CD8-positive, alpha-beta memory T cell (primary cell): ENCODE measurements around the gene CCDC85C. TPM values are rescaled to one million over a fixed set of nuclear protein-coding genes. Genes with fewer than 3 reads are reported as not detected.
A peak's percentile ranks its signal among the peaks of the same experiment; 100 is the strongest.

Experiments
- CTCF ChIA-PET: fragments of 350-600 bp; sonication (Branson Sonifier 250); formaldehyde crosslinking; loops from one replicate; lab custom pipeline; 2021; ENCODE audit warnings: antibody characterized with exemption; lab: Charles Lee
- POLR2A ChIA-PET: fragments of 350-600 bp; sonication (Branson Sonifier 250); formaldehyde crosslinking; loops from one replicate; lab custom pipeline; 2021; ENCODE audit warnings: antibody characterized with exemption; lab: Charles Lee
- DNase-seq, 5 donors: peaks; one replicate each; pipeline versions ENCODE4 v3.0.0 to v3.0.0-alpha.2; 2020 to 2022; ENCODE audit warnings: mixed read lengths in 1 of 5
- H3K27ac ChIP-seq: one replicate; pipeline ENCODE4 v1.7.0; 2013; ENCODE audit warnings: low read depth, mild to moderate bottlenecking, low read length, moderate library complexity
- H3K27me3 ChIP-seq: 2 replicates; pipeline ENCODE4 v1.7.0; 2013; ENCODE audit warnings: low read length, mild to moderate bottlenecking; ENCODE audit not compliant: insufficient read depth, poor library complexity, severe bottlenecking
- H3K36me3 ChIP-seq: 2 replicates; pipeline ENCODE4 v1.7.0; 2013; ENCODE audit warnings: mild to moderate bottlenecking, low read length, moderate library complexity; ENCODE audit not compliant: insufficient read depth
- H3K4me1 ChIP-seq: 2 replicates; pipeline ENCODE4 v1.7.0; 2013; ENCODE audit warnings: mild to moderate bottlenecking, low read length, moderate library complexity; ENCODE audit not compliant: insufficient read depth
- H3K4me3 ChIP-seq: 2 replicates; pipeline ENCODE4 v1.7.0; 2013; ENCODE audit warnings: mild to moderate bottlenecking, low read length
- H3K9me3 ChIP-seq: 2 replicates; pipeline ENCODE4 v1.7.0; 2013; ENCODE audit warnings: mild to moderate bottlenecking, low read length
- H3K27ac Mint-ChIP-seq, 8 donors: one replicate each; pipeline ENCODE4 v1.8.0; 2020 to 2021; ENCODE audit warnings: mixed read lengths in 8 of 8, mild to moderate bottlenecking in 6 of 8, inconsistent platforms in 3 of 8, moderate library complexity in 3 of 8
- H3K27me3 Mint-ChIP-seq, 2 donors: one replicate each; pipeline ENCODE4 v1.8.0; 2020 to 2021; ENCODE audit warnings: mixed read lengths in 2 of 2, mild to moderate bottlenecking in 1 of 2, moderate library complexity in 1 of 2
- H3K36me3 Mint-ChIP-seq, 3 donors: one replicate each; pipeline ENCODE4 v1.8.0; 2020 to 2021; ENCODE audit warnings: mixed read lengths in 3 of 3, inconsistent platforms in 1 of 3, mild to moderate bottlenecking in 1 of 3
- H3K4me1 Mint-ChIP-seq, 3 donors: one replicate each; pipeline ENCODE4 v1.8.0; 2020 to 2021; ENCODE audit warnings: mixed read lengths in 3 of 3, inconsistent platforms in 1 of 3, mild to moderate bottlenecking in 1 of 3
- H3K4me3 Mint-ChIP-seq, 7 donors: one replicate each; pipeline ENCODE4 v1.8.0; 2020 to 2021; ENCODE audit warnings: mixed read lengths in 7 of 7, mild to moderate bottlenecking in 6 of 7, moderate library complexity in 4 of 7, inconsistent platforms in 2 of 7
- H3K9me3 Mint-ChIP-seq, 5 donors: one replicate each; pipeline ENCODE4 v1.8.0; 2020 to 2022; ENCODE audit warnings: mixed read lengths in 5 of 5, mild to moderate bottlenecking in 3 of 5, moderate library complexity in 2 of 5, inconsistent platforms in 1 of 5
- polyA plus RNA-seq: library from polyadenylated mRNA; unstranded; fragments of 300-500 nt; fragmentation: Illumina TruSeq; gene quantifications from one replicate; pipeline ENCODE4 v1.2.3, GENCODE V29; 2021
- total RNA-seq, 2 experiments: library from RNA; stranded (reverse); gene quantifications; one replicate each; pipeline ENCODE4 v1.2.3, GENCODE V29; 2021

Gene CCDC85C
- total and polyA plus RNA-seq, 3 experiments from 2014 or later: 1.2 to 5.3 (median 4.2) TPM

DNA sequence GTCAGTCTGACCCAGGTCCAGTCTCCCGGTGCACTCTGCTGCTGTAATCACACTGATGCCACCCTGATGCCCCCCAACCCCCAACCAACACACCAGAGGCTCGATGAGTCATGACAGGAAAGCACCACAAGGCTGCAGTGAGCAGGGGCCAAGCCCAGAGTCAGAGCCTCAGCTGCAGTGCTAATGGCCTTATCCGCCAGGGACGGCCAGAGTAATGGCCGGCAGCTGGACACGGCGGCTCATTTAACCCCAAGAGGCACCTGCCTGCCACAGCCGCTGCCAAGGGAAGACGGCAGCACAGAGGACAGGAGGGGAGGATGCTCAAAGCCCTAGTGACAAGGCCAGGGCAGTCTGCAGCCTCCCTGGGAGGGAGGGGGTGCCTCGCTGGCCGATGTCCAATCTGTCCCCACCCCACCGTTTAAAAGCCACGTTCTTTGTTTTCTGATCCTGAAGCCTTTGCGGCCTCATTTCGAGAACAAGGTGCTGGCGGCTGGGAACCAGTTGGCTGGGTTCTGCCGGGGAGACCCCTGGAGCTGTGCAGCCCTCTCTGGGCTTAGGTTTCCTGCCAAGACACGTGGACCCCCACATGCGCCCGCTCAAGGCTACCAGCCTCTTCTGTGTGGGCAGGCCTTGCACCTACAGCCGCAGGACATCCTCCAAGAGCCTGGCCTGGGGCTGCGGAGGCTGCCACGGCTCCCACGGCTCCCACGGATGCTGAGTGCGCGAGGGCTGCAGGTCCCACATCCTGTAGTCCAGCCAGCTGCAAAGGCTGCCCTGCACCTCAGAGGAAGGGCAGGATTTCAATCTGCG, 13.1 kb downstream of the CCDC85C start:
- Mint-ChIP-seq H3K36me3 (peaks cover 0 to 1% (median 0%) of the 10 kb centered on the region in 3 donors), H3K27ac (no peak overlapping the region), H3K9me3 (no peaks in the 10 kb centered on the region), H3K4me1 (peaks cover 12 to 37% (median 13%) of the 10 kb centered on the region in 3 donors), H3K27me3 (peaks cover 0 to 3% of the 10 kb centered on the region in 2 donors), H3K4me3 (no peak overlapping the region)
- Histone ChIP-seq H3K4me3 (no peak overlapping the region), H3K36me3 (no peaks in the 10 kb centered on the region), H3K27ac (no peak overlapping the region), H3K9me3 (no peaks in the 10 kb centered on the region), H3K27me3 (no peaks in the 10 kb centered on the region), H3K4me1 (peaks cover 14% of the 10 kb centered on the region)
- ChIA-PET CTCF (interaction anchor here (1.2 kb wide), 1 partner anchor 14 kb away, joined by 3 read pairs; no protein-coding TSS in a partner anchor), POLR2A (no interaction called here)
- DNase-seq: no peak

- CTCF ChIA-PET: no interaction called here
Observed at GRCh38 chr14:99589651-99590530, 14.1 kb downstream of the CCDC85C start.

GRCh38 chr14:99589031-99589441, 15.0 kb downstream of the CCDC85C start:
- H3K27ac ChIP-seq: no peak overlapping the region
- no peak overlapping the region for H3K4me3 ChIP-seq
- H3K9me3 ChIP-seq: no peaks in the 10 kb centered on the region
- Mint-ChIP-seq H3K27me3 (peaks cover 0 to 3% of the 10 kb centered on the region in 2 donors), H3K4me1 (peaks cover 0 to 23% (median 6%) of the 10 kb centered on the region in 3 donors), H3K4me3 (peak overlapping the region in 1 of 7 donors; percentile 82), H3K9me3 (no peaks in the 10 kb centered on the region), H3K36me3 (no peaks in the 10 kb centered on the region), H3K27ac (no peak overlapping the region)
- no peaks in the 10 kb centered on the region for H3K4me1 ChIP-seq
- DNase-seq: no peak
- H3K27me3 ChIP-seq: no peaks in the 10 kb centered on the region
- no peaks in the 10 kb centered on the region for H3K36me3 ChIP-seq
- ChIA-PET POLR2A (no interaction called here), CTCF (no interaction called here)

More at GRCh38 chr14:99589651-99590530, 14.1 kb downstream of the CCDC85C start:
- Mint-ChIP-seq H3K27me3 (peaks cover 0 to 3% of the 10 kb centered on the region in 2 donors), H3K36me3 (no peaks in the 10 kb centered on the region), H3K4me3 (no peak overlapping the region), H3K27ac (no peak overlapping the region), H3K4me1 (peaks cover 4 to 31% (median 11%) of the 10 kb centered on the region in 3 donors), H3K9me3 (no peaks in the 10 kb centered on the region)
- no peak for DNase-seq
- POLR2A ChIA-PET: no interaction called here
- H3K27ac ChIP-seq: no peak overlapping the region
- no peaks in the 10 kb centered on the region for H3K36me3 ChIP-seq
- H3K4me1 ChIP-seq: peaks cover 6% of the 10 kb centered on the region
- H3K27me3 ChIP-seq: no peaks in the 10 kb centered on the region
- H3K9me3 ChIP-seq: no peaks in the 10 kb centered on the region
- H3K4me3 ChIP-seq: no peak overlapping the region

GRCh38 chr14:99587460-99588278, 16.3 kb downstream of the CCDC85C start:
- CTCF ChIA-PET: no interaction called here
- Histone ChIP-seq H3K9me3 (no peaks in the 10 kb centered on the region), H3K4me1 (no peaks in the 10 kb centered on the region), H3K27ac (no peak overlapping the region), H3K27me3 (no peaks in the 10 kb centered on the region), H3K4me3 (no peak overlapping the region), H3K36me3 (no peaks in the 10 kb centered on the region)
- H3K36me3 Mint-ChIP-seq: no peaks in the 10 kb centered on the region
- H3K4me1 Mint-ChIP-seq: peaks cover 0 to 21% (median 6%) of the 10 kb centered on the region in 3 donors
- H3K4me3 Mint-ChIP-seq: no peak overlapping the region
- peak overlapping the region in 1 of 8 donors; percentile 36 for H3K27ac Mint-ChIP-seq
- POLR2A ChIA-PET: interaction anchor here (0.6 kb wide), 1 partner anchor 1670 kb away, joined by 3 read pairs; no protein-coding TSS in a partner anchor
- no peak for DNase-seq
- H3K27me3 Mint-ChIP-seq: peaks cover 0 to 3% of the 10 kb centered on the region in 2 donors
- H3K9me3 Mint-ChIP-seq: no peaks in the 10 kb centered on the region

DNA sequence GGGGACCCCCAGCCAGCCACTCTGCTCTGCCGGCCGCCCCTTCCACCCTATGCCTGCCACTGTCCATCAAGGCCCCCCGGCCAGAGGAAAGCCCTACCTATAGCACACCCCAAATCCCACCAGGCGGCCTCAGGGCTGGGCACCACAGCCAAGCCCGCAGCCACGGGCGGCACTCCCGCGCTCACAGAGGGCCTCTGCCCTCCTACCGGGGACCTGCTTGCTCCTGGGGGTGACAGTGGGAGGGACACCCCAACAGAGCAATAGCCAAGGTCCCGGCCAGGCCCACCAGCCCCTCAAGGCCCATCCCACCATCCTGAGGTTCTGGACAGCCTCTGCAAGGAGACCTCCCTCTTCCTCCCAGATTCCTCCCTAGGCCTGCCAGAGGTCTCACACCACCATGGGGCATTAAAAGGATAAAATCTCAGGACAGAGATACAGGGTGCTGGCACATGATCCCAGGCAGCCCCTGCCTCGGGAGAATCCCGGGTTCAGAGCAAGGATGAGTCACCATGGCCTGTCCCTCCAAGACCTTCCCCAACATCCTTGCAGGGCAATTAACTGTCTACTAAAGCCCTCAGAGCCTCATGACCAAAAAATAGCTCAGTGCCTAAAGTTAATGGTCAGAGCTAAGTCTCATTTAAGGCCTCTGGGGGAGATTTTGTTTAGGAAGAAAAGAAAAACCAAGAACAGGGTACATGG, 17.1 kb downstream of the CCDC85C start:
- H3K36me3 Mint-ChIP-seq: no peaks in the 10 kb centered on the region
- peaks cover 0 to 19% (median 6%) of the 10 kb centered on the region in 3 donors for H3K4me1 Mint-ChIP-seq
- H3K4me1 ChIP-seq: no peaks in the 10 kb centered on the region
- H3K27me3 ChIP-seq: no peaks in the 10 kb centered on the region
- no peaks in the 10 kb centered on the region for H3K27me3 Mint-ChIP-seq
- no peaks in the 10 kb centered on the region for H3K36me3 ChIP-seq
- ChIA-PET CTCF (no interaction called here), POLR2A (interaction anchor here (0.6 kb wide), 1 partner anchor 1669 kb away, joined by 3 read pairs; no protein-coding TSS in a partner anchor)
- no peaks in the 10 kb centered on the region for H3K9me3 Mint-ChIP-seq
- no peak overlapping the region for H3K4me3 ChIP-seq
- no peak for DNase-seq
- no peak overlapping the region for H3K27ac Mint-ChIP-seq
- H3K27ac ChIP-seq: no peak overlapping the region
- no peaks in the 10 kb centered on the region for H3K9me3 ChIP-seq
- H3K4me3 Mint-ChIP-seq: no peak overlapping the region

DNA sequence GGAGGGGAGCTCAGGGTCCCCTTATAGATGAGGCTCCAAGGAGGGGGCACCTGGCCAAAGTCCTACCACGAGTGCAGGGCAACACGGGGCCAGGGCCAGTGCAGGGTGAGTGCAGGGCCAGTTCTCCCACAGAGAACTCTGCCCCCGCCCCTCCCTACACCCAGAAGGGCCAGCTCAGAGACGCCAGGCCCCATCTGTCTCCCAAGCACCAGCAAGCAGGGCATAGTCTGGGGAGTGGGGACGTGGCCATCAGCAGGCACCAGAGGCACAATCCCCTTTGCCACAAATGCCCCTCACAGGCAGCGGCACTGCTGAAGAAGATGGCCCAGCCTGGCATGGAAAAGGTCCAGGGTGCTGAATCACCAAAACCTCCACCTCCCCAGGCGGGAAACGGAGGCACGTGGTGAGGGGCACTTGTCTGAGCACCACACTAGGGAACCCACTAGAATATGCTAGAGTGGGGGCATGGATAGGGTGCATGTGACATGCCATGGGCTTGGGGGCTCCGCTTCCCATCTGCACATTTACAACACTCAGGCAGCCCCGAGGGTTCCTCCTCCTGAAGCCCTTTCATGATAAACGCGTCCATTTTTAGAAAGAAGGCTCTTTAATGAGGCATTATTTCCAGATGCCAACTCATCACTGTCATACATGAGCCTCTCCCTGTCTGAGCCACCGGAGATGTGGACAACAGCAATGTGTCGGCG, 17.8 kb downstream of the CCDC85C start:
- Mint-ChIP-seq H3K4me3 (no peak overlapping the region), H3K9me3 (no peaks in the 10 kb centered on the region), H3K4me1 (peaks cover 0 to 19% (median 6%) of the 10 kb centered on the region in 3 donors), H3K27ac (no peak overlapping the region), H3K27me3 (no peaks in the 10 kb centered on the region), H3K36me3 (no peaks in the 10 kb centered on the region)
- Histone ChIP-seq H3K36me3 (no peaks in the 10 kb centered on the region), H3K27ac (no peak overlapping the region), H3K4me3 (no peak overlapping the region), H3K27me3 (no peaks in the 10 kb centered on the region), H3K9me3 (no peaks in the 10 kb centered on the region), H3K4me1 (no peaks in the 10 kb centered on the region)
- ChIA-PET CTCF (no interaction called here), POLR2A (no interaction called here)
- DNase-seq: no peak

- H3K27ac ChIP-seq: no peak overlapping the region
- H3K4me1 Mint-ChIP-seq: peaks cover 0 to 14% (median 6%) of the 10 kb centered on the region in 3 donors
- no peaks in the 10 kb centered on the region for H3K36me3 ChIP-seq
- H3K4me3 ChIP-seq: no peak overlapping the region
- ChIA-PET CTCF (no interaction called here), POLR2A (no interaction called here)
- H3K9me3 Mint-ChIP-seq: no peaks in the 10 kb centered on the region
- H3K27me3 Mint-ChIP-seq: no peaks in the 10 kb centered on the region
- no peaks in the 10 kb centered on the region for H3K9me3 ChIP-seq
- H3K4me3 Mint-ChIP-seq: no peak overlapping the region
- H3K4me1 ChIP-seq: no peaks in the 10 kb centered on the region
- no peaks in the 10 kb centered on the region for H3K36me3 Mint-ChIP-seq
- H3K27me3 ChIP-seq: no peaks in the 10 kb centered on the region
- no peak for DNase-seq
- no peak overlapping the region for H3K27ac Mint-ChIP-seq
Observed at GRCh38 chr14:99584823-99585222, 19.2 kb downstream of the CCDC85C start.
